ENCODE results near the gene PEAK1. TPM values are rescaled to one million over a fixed set of nuclear protein-coding genes. Genes with fewer than 3 reads are reported as not detected.

PEAK1 gene
- total RNA-seq, 1 experiment from 2014 or later: 13.8 TPM

- Histone ChIP-seq H3K27ac (ENCODE audit: low read length) (peak overlapping the region; percentile 20), H3K79me2 (ENCODE audit: low read length) (peaks cover 49% of the 10 kb centered on the region), H4K20me1 (ENCODE audit: low read length) (peaks cover 9% of the 10 kb centered on the region; the same call in 1 of the 2 replicates), H3K36me3 (ENCODE audit: low read depth, low read length) (no peaks in the 10 kb centered on the region), H3K4me1 (ENCODE audit: insufficient read depth, low read length) (peaks cover 46% of the 10 kb centered on the region), H3K9me3 (ENCODE audit: low read length) (no peaks in the 10 kb centered on the region), H3K9me2 (replicated peaks; ENCODE audit: low read length) (no peaks in the 10 kb centered on the region), H3K27me3 (ENCODE audit: low read length) (no peaks in the 10 kb centered on the region), H2AFZ (ENCODE audit: low read length) (no peak overlapping the region), H3K4me3 (ENCODE audit: low read length) (peak overlapping the region; percentile 86), H3F3A (ENCODE audit: low read length, unreplicated experiment) (peaks cover under 1% of the 10 kb centered on the region), H3K9ac (ENCODE audit: low read length) (peak overlapping the region; percentile 84), H3K4me2 (ENCODE audit: low read length) (peak overlapping the region; percentile 95)
- TF ChIP-seq CTCF (conservative IDR thresholded peaks at IDR 0.05; ENCODE audit: low read depth, low read length) (no peak), EZH2 (IDR thresholded peaks at IDR 0.05; ENCODE audit: low read length, unreplicated experiment) (no peak), EZH2phosphoT487 (IDR thresholded peaks at IDR 0.05; ENCODE audit: borderline replicate concordance, low read length) (no peak)
- intact Hi-C loops (cut with micrococcal nuclease): no loop called here
- BruUV-seq (replicated peaks): no TSS peak
- DNase-seq (no peak), ATAC-seq (no peak)
- CTCF ChIA-PET: no interaction called here
- POLR2A ChIA-PET (ENCODE audit: unreplicated experiment): interaction anchor here (0.6 kb wide), 1 partner anchor 37 kb away, joined by 3 read pairs; no protein-coding TSS in a partner anchor
These were observed 349.8 kb downstream of the PEAK1 start for GRCh38 chr15:77070180-77070494.

- ChIA-PET CTCF (no interaction called here), POLR2A (ENCODE audit: unreplicated experiment) (interaction anchor here (0.6 to 0.7 kb wide), 2 partner anchors 31 to 36 kb away, joined by 3 to 4 read pairs; no protein-coding TSS in a partner anchor)
- Histone ChIP-seq H4K20me1 (ENCODE audit: low read length) (peaks cover 9% of the 10 kb centered on the region; the same call in 1 of the 2 replicates), H3K27ac (ENCODE audit: low read length) (peak overlapping the region; percentile 20), H3K27me3 (ENCODE audit: low read length) (no peaks in the 10 kb centered on the region), H3K4me1 (ENCODE audit: insufficient read depth, low read length) (peaks cover 51% of the 10 kb centered on the region), H3K9me3 (ENCODE audit: low read length) (no peaks in the 10 kb centered on the region), H3K9ac (ENCODE audit: low read length) (peak overlapping the region; percentile 84), H3F3A (ENCODE audit: low read length, unreplicated experiment) (peaks cover 5% of the 10 kb centered on the region), H3K4me3 (ENCODE audit: low read length) (peak overlapping the region; percentile 86), H3K79me2 (ENCODE audit: low read length) (peaks cover 52% of the 10 kb centered on the region), H3K4me2 (ENCODE audit: low read length) (peak overlapping the region; percentile 95), H2AFZ (ENCODE audit: low read length) (no peak overlapping the region), H3K9me2 (replicated peaks; ENCODE audit: low read length) (no peaks in the 10 kb centered on the region), H3K36me3 (ENCODE audit: low read depth, low read length) (no peaks in the 10 kb centered on the region)
- peak; percentile 6; the same call in 1 of the 2 replicates for ATAC-seq
- TF ChIP-seq CTCF (conservative IDR thresholded peaks at IDR 0.05; ENCODE audit: low read depth, low read length) (no peak), EZH2 (IDR thresholded peaks at IDR 0.05; ENCODE audit: low read length, unreplicated experiment) (no peak), EZH2phosphoT487 (IDR thresholded peaks at IDR 0.05; ENCODE audit: borderline replicate concordance, low read length) (no peak)
- DNase-seq: peak; percentile 53
- BruUV-seq (replicated peaks): TSS peak; percentile 49
- intact Hi-C loops (cut with micrococcal nuclease): loop anchor here (10.0 kb wide), 1 partner anchor 345 kb away; no protein-coding TSS in a partner anchor
These were observed 350.3 kb downstream of the PEAK1 start for GRCh38 chr15:77069521-77070121.

- BruUV-seq (replicated peaks): no TSS peak
- no peaks in the 10 kb centered on the region for H3K9me2 ChIP-seq (replicated peaks; ENCODE audit: low read length)
- H3K9me3 ChIP-seq (ENCODE audit: low read length): no peaks in the 10 kb centered on the region
- CTCF ChIA-PET: no interaction called here
- peak overlapping the region; percentile 86 for H3K4me3 ChIP-seq (ENCODE audit: low read length)
- no peak for ATAC-seq
- peak overlapping the region; percentile 98 for H3K27ac ChIP-seq (ENCODE audit: low read length)
- H3K4me2 ChIP-seq (ENCODE audit: low read length): peak overlapping the region; percentile 95
- TF ChIP-seq EZH2 (IDR thresholded peaks at IDR 0.05; ENCODE audit: low read length, unreplicated experiment) (no peak), CTCF (conservative IDR thresholded peaks at IDR 0.05; ENCODE audit: low read depth, low read length) (no peak), EZH2phosphoT487 (IDR thresholded peaks at IDR 0.05; ENCODE audit: borderline replicate concordance, low read length) (no peak)
- peaks cover 55% of the 10 kb centered on the region for H3K79me2 ChIP-seq (ENCODE audit: low read length)
- no peak for DNase-seq
- intact Hi-C loops (cut with micrococcal nuclease): loop anchor here (10.0 kb wide), 1 partner anchor 346 kb away; no protein-coding TSS in a partner anchor
- no peaks in the 10 kb centered on the region for H3K27me3 ChIP-seq (ENCODE audit: low read length)
- H3K9ac ChIP-seq (ENCODE audit: low read length): peak overlapping the region; percentile 80
- H4K20me1 ChIP-seq (ENCODE audit: low read length): peaks cover 11% of the 10 kb centered on the region
- POLR2A ChIA-PET (ENCODE audit: unreplicated experiment): no interaction called here
- no peaks in the 10 kb centered on the region for H3K36me3 ChIP-seq (ENCODE audit: low read depth, low read length)
- H3K4me1 ChIP-seq (ENCODE audit: insufficient read depth, low read length): peaks cover 58% of the 10 kb centered on the region
- H3F3A ChIP-seq (ENCODE audit: low read length, unreplicated experiment): peaks cover 7% of the 10 kb centered on the region
- no peak overlapping the region for H2AFZ ChIP-seq (ENCODE audit: low read length)
These were observed 351.3 kb downstream of the PEAK1 start for GRCh38 chr15:77068633-77069032.

Measured in PC-3 (cell line).